K562 (cell line): ENCODE results near the gene SMG1.

Experiments
- E2F8 ChIP-seq: fragments of 450-650 bp; IDR thresholded peaks from 2 replicates; pipeline ENCODE4 v1.7.1; 2018; ENCODE audit warnings: mild to moderate bottlenecking, low read depth; ENCODE audit not compliant: partially characterized antibody
- FOXA3 ChIP-seq, 2 experiments: fragments of 450-650 bp in 1 of 2; sonication (generic) in 1 of 2; formaldehyde crosslinking; IDR thresholded peaks in 1 of 2; conservative IDR thresholded peaks in 1 of 2; 2 replicates each; pipeline versions ENCODE4 v1.4.0 to v1.8.0; 2020 to 2022; ENCODE audit warnings: mild to moderate bottlenecking in 2 of 2, missing genetic modification reagents in 1 of 2
- KLF13 ChIP-seq: fragments of 450-650 bp; IDR thresholded peaks from 2 replicates; pipeline ENCODE4 v1.6.1; 2016; ENCODE audit warnings: missing genetic modification characterization, low read depth, mild to moderate bottlenecking, missing compliant biosample characterization, moderate library complexity, borderline replicate concordance
- PHB ChIP-seq: fragments of 250-450 bp; sonication (Bioruptor Pico); IDR thresholded peaks from 2 replicates; pipeline ENCODE4 v1.5.0; 2021
- POLR2A ChIP-seq: fragments of 450-650 bp; conservative IDR thresholded peaks from 2 replicates; pipeline ENCODE4 v1.6.1; 2016
- POLR2AphosphoS2 ChIP-seq: IDR thresholded peaks from 2 replicates; pipeline ENCODE4 v1.6.1; 2012; ENCODE audit warnings: low read length, improper control_type of control experiment
- RFX5 ChIP-seq: IDR thresholded peaks from 2 replicates; pipeline ENCODE4 v1.6.1; 2011; ENCODE audit warnings: low read depth, mild to moderate bottlenecking, improper control_type of control experiment, low read length
- SMC3 ChIP-seq: conservative IDR thresholded peaks from 2 replicates; pipeline ENCODE4 v1.6.1; 2011; ENCODE audit warnings: low read depth, low read length, improper control_type of control experiment; ENCODE audit not compliant: insufficient read depth
- ZNF830 ChIP-seq: fragments of 250-450 bp; sonication (Bioruptor Pico); IDR thresholded peaks from 2 replicates; pipeline ENCODE4 v1.5.0; 2021; ENCODE audit warnings: mild to moderate bottlenecking
- ZSCAN29 ChIP-seq: fragments of 450-650 bp; IDR thresholded peaks from 2 replicates; pipeline ENCODE4 v1.6.1; 2017
- TF ChIP-seq, protein P1 (sequence below), 3 experiments: IDR thresholded peaks in 2 of 3; conservative IDR thresholded peaks in 1 of 3; 2 replicates each; pipeline ENCODE4 v1.5.1; 2011 to 2012; ENCODE audit warnings: low read length in 3 of 3, mild to moderate bottlenecking in 3 of 3, control low read depth in 2 of 3, improper control_type of control experiment in 1 of 3, inconsistent platforms in 1 of 3, low read depth in 1 of 3, mixed read lengths in 1 of 3, moderate library complexity in 1 of 3; ENCODE audit not compliant: insufficient read depth in 2 of 3

DNA sequence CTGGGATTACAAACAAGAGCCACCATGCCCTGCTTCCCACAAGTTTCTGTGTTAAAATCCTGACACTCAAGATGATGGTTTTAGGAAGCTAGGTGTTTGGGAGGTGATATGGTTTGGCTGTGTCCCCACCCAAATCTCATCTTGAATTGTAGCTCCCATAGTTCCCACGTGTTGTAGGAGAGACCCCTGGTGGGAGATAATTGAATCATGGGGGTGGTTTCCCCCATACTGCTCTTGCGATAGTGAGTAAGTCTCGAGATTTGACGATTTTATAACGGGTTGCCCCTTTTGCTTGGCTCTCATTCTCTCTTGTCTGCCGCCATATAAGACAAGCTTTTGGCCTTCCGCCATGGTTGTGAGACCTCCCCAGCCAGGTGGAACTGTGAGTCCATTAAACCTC, 17.2 kb upstream of the SMG1 start:
- TF ChIP-seq RFX5 (no peak), POLR2AphosphoS2 (no peak), E2F8 (no peak), FOXA3 (CRISPR knock-in tag; conservative IDR thresholded peaks at IDR 0.05 in 1 of 2, IDR thresholded peaks at IDR 0.05 in 1 of 2) (no peak), ZSCAN29 (no peak), ZNF830 (CRISPR knock-in tag) (no peak), SMC3 (no peak), PHB (CRISPR knock-in tag) (no peak), KLF13 (tag) (no peak), POLR2A (no peak)
- TF ChIP-seq, protein P1, sequence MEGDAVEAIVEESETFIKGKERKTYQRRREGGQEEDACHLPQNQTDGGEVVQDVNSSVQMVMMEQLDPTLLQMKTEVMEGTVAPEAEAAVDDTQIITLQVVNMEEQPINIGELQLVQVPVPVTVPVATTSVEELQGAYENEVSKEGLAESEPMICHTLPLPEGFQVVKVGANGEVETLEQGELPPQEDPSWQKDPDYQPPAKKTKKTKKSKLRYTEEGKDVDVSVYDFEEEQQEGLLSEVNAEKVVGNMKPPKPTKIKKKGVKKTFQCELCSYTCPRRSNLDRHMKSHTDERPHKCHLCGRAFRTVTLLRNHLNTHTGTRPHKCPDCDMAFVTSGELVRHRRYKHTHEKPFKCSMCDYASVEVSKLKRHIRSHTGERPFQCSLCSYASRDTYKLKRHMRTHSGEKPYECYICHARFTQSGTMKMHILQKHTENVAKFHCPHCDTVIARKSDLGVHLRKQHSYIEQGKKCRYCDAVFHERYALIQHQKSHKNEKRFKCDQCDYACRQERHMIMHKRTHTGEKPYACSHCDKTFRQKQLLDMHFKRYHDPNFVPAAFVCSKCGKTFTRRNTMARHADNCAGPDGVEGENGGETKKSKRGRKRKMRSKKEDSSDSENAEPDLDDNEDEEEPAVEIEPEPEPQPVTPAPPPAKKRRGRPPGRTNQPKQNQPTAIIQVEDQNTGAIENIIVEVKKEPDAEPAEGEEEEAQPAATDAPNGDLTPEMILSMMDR (IDR thresholded peaks at IDR 0.05 in 2 of 3, conservative IDR thresholded peaks at IDR 0.05 in 1 of 3; ENCODE audit: insufficient read depth in 2 of 3, low read depth in 1 of 3, low read length in 3 of 3), result no peak
